SK-N-MC (cell line): Measurements from ENCODE around the gene RBM48.

Source experiments
- EZH2 ChIP-seq: fragments of 200-600 bp; sonication (generic); IDR thresholded peaks from one replicate; pipeline ENCODE4 v1.6.1; 2017; ENCODE audit warnings: antibody characterized with exemption
- FOXP2 ChIP-seq: optimal IDR thresholded peaks from 2 replicates; pipeline ENCODE3; 2011; ENCODE audit warnings: mild to moderate bottlenecking, moderate library complexity; ENCODE audit not compliant: insufficient read depth; ENCODE audit errors: extremely low read length, control extremely low read depth

- TF ChIP-seq FOXP2 (no peak), EZH2 (no peak)
These were observed at the start of gene RBM48, which contains the start of gene PEX1 for GRCh38 chr7:92528188-92528957.
